H1 (cell line): ENCODE data around the gene C1orf146.

ENCODE experiments used
- CHD2 ChIP-seq: IDR thresholded peaks from 2 replicates; pipeline ENCODE4 v1.6.1; 2012; ENCODE audit warnings: low read length, improper control_type of control experiment
- SIX5 ChIP-seq: IDR thresholded peaks from 2 replicates; pipeline ENCODE4 v1.6.1; 2011; ENCODE audit warnings: mild to moderate bottlenecking, low read depth, low read length
- TAF1 ChIP-seq: IDR thresholded peaks from 2 replicates; pipeline ENCODE4 v1.6.1; 2011; ENCODE audit warnings: mild to moderate bottlenecking, low read depth, low read length

DNA sequence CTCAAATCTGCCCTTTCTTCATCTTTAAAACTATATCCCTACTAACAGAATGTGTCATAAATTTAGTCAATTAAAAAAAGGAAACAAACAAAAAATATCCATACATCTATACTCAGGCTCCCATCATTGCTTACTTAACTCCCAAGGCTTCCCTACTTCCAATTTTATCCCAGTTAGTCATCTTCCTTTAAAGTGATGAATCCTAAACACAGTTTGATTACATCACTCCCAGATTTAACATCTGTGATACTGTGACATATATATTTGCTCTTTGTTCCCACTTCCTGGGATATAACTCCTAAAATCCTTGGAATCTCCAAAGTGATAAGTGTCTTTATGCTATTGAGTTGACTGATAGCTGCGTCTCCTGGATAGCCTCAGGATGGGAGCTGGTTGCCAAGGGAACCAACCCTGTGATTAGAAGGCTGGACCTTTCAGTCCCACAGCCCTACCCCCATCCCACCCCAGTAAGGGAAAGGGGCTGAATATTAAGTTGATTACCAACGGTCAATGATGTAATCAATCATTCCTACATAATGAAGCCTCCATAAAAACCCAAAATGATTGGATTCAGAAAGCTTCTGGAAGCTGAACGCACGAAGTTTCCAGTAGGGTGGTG is 59.5 kb downstream of the C1orf146 start:
- TF ChIP-seq TAF1 (no peak), CHD2 (no peak), SIX5 (no peak)
